GM12878 (cell line): ENCODE results near the gene MDFI. TPM values are rescaled to one million over a fixed set of nuclear protein-coding genes. Genes with fewer than 3 reads are reported as not detected.

Source experiments
- CREB1 ChIP-seq: IDR thresholded peaks from 2 replicates; pipeline ENCODE4 v1.6.1; 2012; ENCODE audit warnings: low read depth, mild to moderate bottlenecking, inconsistent platforms
- EGR1 ChIP-seq, 2 experiments: IDR thresholded peaks; 1 replicate in 1 of 2; 2 replicates in 1 of 2; pipeline ENCODE4 v1.6.1; 2011 to 2012; ENCODE audit warnings: low read depth in 2 of 2, low read length in 2 of 2, borderline replicate concordance in 1 of 2, mild to moderate bottlenecking in 1 of 2, moderate library complexity in 1 of 2
- RCOR1 ChIP-seq: conservative IDR thresholded peaks from 2 replicates; pipeline ENCODE4 v1.6.1; 2012; ENCODE audit warnings: low read depth, low read length, improper control_type of control experiment
- polyA plus RNA-seq, 11 experiments: library from polyadenylated mRNA; depleted of rRNA in 4 of 11; unstranded in 6 of 11; stranded (reverse) in 5 of 11; fragments of >200 nt; fragmentation: Nextera tagmentation in 4 of 11; fragmentation: Illumina TruSeq in 1 of 11; extraction: Ambion mirVana in 4 of 11; extraction: Trizol in 1 of 11; gene quantifications; 1 replicate in 1 of 11; 2 replicates in 10 of 11; pipeline versions ENCODE4 v1.2.1 to v1.2.3, GENCODE V29; 2011 to 2016; ENCODE audit warnings: inconsistent platforms in 2 of 11, missing spikeins in 2 of 11, low read depth in 1 of 11
- total RNA-seq, 4 experiments: library from RNA; depleted of rRNA in 3 of 4; stranded (reverse); fragments of >200 nt in 3 of 4; fragmentation: Illumina TruSeq in 1 of 4; extraction: Trizol in 1 of 4; gene quantifications; 2 replicates each; pipeline versions ENCODE4 v1.2.1 to v1.2.3, GENCODE V29; 2013 to 2021
- TF ChIP-seq, protein P1 (sequence below): fragments of 450-650 bp; formaldehyde crosslinking; IDR thresholded peaks from 2 replicates; pipeline ENCODE4 v1.4.0; 2022; ENCODE audit warnings: mild to moderate bottlenecking, moderate library complexity
- TF ChIP-seq, protein P2 (sequence below): fragments of 450-650 bp; IDR thresholded peaks from 2 replicates; pipeline ENCODE4 v1.6.1; 2017; ENCODE audit warnings: mild to moderate bottlenecking, moderate library complexity
- TF ChIP-seq, protein P3 (sequence below): IDR thresholded peaks from 2 replicates; pipeline ENCODE4 v1.6.1; 2011; ENCODE audit warnings: mild to moderate bottlenecking, low read depth, low read length, moderate library complexity; ENCODE audit not compliant: insufficient replicate concordance

The MDFI gene
- total and polyA plus RNA-seq, 10 of the 15 experiments (the other 5 are each of a cell fraction or from before 2014, with no cell fraction given), result not detected

DNA sequence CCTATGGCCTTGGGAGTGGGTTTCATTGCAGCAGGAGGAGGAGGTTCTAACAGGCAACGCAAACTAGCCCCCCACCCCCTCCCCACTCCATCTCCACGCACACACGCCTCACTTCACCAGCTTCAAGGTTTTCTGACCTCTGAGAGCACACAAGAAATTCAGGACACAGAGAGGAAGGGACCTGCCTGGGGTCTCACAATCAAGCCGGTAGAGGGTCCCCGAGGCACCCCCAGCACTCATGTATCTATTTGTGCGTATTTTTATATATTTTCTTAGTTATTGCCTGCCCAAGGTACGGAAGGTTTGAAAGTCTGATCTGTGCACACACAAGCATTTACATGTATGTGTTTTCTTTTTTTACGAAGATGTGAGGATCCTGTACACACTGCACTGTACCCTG, 16.9 kb downstream of the MDFI start (continued):
- TF ChIP-seq, protein P1, sequence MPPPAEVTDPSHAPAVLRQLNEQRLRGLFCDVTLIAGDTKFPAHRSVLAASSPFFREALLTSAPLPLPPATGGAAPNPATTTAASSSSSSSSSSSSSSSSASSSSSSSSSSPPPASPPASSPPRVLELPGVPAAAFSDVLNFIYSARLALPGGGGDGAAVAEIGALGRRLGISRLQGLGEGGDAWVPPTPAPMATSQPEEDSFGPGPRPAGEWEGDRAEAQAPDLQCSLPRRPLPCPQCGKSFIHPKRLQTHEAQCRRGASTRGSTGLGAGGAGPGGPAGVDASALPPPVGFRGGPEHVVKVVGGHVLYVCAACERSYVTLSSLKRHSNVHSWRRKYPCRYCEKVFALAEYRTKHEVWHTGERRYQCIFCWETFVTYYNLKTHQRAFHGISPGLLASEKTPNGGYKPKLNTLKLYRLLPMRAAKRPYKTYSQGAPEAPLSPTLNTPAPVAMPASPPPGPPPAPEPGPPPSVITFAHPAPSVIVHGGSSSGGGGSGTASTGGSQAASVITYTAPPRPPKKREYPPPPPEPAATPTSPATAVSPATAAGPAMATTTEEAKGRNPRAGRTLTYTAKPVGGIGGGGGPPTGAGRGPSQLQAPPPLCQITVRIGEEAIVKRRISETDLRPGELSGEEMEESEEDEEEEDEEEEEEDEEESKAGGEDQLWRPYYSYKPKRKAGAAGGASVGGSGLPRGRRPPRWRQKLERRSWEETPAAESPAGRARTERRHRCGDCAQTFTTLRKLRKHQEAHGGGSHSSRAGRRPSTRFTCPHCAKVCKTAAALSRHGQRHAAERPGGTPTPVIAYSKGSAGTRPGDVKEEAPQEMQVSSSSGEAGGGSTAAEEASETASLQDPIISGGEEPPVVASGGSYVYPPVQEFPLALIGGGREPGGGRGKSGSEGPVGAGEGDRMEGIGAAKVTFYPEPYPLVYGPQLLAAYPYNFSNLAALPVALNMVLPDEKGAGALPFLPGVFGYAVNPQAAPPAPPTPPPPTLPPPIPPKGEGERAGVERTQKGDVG (CRISPR knock-in tag), result no peak
- TF ChIP-seq CREB1, result no peak
- no peak for TF ChIP-seq EGR1 (IDR thresholded peaks at IDR 0.05; ENCODE audit: borderline replicate concordance in 1 of 2, low read depth in 2 of 2, low read length in 2 of 2)
- TF ChIP-seq, protein P2, sequence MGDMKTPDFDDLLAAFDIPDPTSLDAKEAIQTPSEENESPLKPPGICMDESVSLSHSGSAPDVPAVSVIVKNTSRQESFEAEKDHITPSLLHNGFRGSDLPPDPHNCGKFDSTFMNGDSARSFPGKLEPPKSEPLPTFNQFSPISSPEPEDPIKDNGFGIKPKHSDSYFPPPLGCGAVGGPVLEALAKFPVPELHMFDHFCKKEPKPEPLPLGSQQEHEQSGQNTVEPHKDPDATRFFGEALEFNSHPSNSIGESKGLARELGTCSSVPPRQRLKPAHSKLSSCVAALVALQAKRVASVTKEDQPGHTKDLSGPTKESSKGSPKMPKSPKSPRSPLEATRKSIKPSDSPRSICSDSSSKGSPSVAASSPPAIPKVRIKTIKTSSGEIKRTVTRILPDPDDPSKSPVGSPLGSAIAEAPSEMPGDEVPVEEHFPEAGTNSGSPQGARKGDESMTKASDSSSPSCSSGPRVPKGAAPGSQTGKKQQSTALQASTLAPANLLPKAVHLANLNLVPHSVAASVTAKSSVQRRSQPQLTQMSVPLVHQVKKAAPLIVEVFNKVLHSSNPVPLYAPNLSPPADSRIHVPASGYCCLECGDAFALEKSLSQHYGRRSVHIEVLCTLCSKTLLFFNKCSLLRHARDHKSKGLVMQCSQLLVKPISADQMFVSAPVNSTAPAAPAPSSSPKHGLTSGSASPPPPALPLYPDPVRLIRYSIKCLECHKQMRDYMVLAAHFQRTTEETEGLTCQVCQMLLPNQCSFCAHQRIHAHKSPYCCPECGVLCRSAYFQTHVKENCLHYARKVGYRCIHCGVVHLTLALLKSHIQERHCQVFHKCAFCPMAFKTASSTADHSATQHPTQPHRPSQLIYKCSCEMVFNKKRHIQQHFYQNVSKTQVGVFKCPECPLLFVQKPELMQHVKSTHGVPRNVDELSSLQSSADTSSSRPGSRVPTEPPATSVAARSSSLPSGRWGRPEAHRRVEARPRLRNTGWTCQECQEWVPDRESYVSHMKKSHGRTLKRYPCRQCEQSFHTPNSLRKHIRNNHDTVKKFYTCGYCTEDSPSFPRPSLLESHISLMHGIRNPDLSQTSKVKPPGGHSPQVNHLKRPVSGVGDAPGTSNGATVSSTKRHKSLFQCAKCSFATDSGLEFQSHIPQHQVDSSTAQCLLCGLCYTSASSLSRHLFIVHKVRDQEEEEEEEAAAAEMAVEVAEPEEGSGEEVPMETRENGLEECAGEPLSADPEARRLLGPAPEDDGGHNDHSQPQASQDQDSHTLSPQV, result no peak
- TF ChIP-seq RCOR1, result no peak
- TF ChIP-seq, protein P3, sequence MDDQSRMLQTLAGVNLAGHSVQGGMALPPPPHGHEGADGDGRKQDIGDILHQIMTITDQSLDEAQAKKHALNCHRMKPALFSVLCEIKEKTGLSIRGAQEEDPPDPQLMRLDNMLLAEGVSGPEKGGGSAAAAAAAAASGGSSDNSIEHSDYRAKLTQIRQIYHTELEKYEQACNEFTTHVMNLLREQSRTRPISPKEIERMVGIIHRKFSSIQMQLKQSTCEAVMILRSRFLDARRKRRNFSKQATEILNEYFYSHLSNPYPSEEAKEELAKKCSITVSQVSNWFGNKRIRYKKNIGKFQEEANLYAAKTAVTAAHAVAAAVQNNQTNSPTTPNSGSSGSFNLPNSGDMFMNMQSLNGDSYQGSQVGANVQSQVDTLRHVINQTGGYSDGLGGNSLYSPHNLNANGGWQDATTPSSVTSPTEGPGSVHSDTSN, result no peak
- TF ChIP-seq, all 136 proteins: peak for 0
